Activated CD4-positive, alpha-beta T cell treated with anti-CD3 and anti-CD28 coated beads for 4 hours (primary cell): ENCODE measurements around the gene TM4SF1.
"Not testable (repeated sequence)": the region's sequence is repeated elsewhere in the genome, so short reads cannot be mapped to it uniquely, and the experiment has no call there.

ENCODE experiments used
- DNase-seq, 2 donors: peaks; one replicate each; pipeline ENCODE4 v3.0.0-alpha.2; 2020

Gene TM4SF1

GRCh38 chr3:149339931-149340309 is 37.5 kb downstream of the TM4SF1 start:
- DNase-seq, result no peak

DNA sequence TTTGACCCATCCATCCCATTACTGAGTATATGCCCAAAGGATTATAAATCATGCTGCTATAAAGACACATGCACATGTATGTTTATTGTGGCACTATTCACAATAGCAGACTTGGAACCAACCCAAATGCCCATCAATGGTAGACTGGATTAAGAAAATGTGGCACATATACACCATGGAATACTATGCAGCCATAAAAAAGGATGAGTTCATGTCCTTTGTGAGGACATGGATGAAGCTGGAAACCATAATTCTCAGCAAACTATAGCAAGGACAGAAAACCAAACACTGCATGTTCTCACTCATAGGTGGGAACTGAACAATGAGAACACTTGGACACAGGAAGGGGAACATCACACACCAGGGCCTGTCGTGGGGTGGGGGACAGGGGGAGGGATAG is 40.0 kb downstream of the TM4SF1 start:
- not testable (repeated sequence) for DNase-seq

- DNase-seq, result no peak
These were observed 40.5 kb downstream of the TM4SF1 start for GRCh38 chr3:149336925-149337324.

GRCh38 chr3:149333176-149333859 is 44.1 kb downstream of the TM4SF1 start, which contains the start of gene TM4SF18:
Gene TM4SF18 (minus strand): TSS chr3:149333636. CDS start chr3:149333382, 254 bp downstream.
- no peak for DNase-seq

GRCh38 chr3:149332771-149333170 is 44.7 kb downstream of the TM4SF1 start:
- DNase-seq, result no peak

GRCh38 chr3:149332227-149332765 is 45.2 kb downstream of the TM4SF1 start:
- no peak for DNase-seq

- DNase-seq, result no peak
These were observed 46.1 kb downstream of the TM4SF1 start for GRCh38 chr3:149331396-149331795.

GRCh38 chr3:149330609-149331331 is 46.7 kb downstream of the TM4SF1 start:
- no peak for DNase-seq

DNA sequence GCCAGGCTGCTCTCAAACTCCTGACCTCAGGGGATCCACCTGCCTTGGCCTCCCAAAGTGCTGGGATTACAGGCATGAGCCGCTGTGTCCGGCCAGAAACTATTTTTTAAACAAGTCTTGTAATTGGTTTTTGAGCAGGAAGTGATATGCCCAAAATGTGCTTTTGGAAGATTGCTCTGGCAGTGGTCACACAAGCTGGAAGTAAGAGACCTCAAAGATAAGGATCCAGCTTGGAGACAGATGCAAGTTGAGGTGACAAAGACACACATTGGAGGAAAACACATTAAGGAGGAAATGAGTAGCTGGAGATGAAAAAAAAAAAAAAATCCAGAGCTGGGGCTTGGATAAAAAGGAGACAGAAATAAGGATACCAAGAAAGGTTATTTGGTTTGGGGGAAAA is 50.3 kb downstream of the TM4SF1 start:
- DNase-seq, result no peak

DNA sequence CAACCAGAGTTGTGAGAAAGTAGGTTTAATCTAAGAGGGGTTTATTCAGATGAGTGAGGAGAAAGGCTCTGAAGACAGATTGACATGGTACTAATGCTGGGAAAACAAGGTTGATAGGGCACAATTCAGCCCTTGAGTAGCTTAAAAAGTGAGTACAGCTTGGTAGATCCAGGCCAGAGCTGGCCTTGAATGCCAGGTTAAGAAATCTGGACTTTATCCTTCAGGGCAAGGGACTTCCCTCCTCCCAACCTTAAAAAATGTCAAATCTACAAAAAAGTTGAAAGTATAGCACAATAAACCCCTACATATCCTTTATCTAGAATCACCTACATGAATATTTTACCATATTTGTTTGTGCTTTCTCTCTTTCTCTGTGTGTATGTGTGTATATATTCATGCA is 51.9 kb downstream of the TM4SF1 start:
- DNase-seq, result no peak

- no peak for DNase-seq
These were observed 53.1 kb downstream of the TM4SF1 start for GRCh38 chr3:149324332-149324731.

GRCh38 chr3:149321640-149322039 is 55.8 kb downstream of the TM4SF1 start:
- no peak for DNase-seq

- no peak for DNase-seq
These were observed 56.3 kb downstream of the TM4SF1 start for GRCh38 chr3:149321136-149321535.

- DNase-seq, result no peak
These were observed 57.7 kb downstream of the TM4SF1 start for GRCh38 chr3:149319750-149320149.
